ENCODE measurements around the gene SCFD2.

DNA sequence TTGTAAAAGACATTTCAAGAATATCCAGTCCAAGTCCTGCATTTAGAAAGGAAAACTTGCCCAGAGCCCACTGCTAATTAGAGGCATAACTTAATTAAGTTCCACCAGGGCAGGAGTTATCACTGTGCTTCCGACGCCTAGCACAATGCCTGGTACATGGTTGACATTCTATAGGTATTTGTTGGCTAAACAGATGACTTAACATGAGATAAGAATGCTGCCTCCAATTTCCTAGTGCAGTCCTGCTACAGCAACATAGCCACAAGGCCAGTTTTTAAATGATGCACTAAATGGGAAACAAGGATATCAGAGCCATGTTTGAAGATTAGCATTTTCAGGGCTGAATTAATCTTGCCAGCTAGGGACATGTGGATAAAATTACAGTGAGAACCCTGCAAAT, 339.6 kb downstream of the SCFD2 start:
- TF ChIP-seq, protein P1, sequence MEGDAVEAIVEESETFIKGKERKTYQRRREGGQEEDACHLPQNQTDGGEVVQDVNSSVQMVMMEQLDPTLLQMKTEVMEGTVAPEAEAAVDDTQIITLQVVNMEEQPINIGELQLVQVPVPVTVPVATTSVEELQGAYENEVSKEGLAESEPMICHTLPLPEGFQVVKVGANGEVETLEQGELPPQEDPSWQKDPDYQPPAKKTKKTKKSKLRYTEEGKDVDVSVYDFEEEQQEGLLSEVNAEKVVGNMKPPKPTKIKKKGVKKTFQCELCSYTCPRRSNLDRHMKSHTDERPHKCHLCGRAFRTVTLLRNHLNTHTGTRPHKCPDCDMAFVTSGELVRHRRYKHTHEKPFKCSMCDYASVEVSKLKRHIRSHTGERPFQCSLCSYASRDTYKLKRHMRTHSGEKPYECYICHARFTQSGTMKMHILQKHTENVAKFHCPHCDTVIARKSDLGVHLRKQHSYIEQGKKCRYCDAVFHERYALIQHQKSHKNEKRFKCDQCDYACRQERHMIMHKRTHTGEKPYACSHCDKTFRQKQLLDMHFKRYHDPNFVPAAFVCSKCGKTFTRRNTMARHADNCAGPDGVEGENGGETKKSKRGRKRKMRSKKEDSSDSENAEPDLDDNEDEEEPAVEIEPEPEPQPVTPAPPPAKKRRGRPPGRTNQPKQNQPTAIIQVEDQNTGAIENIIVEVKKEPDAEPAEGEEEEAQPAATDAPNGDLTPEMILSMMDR (IDR thresholded peaks at IDR 0.05; ENCODE audit: low read depth, low read length, missing input control), result no peak
- TF ChIP-seq RAD21 (IDR thresholded peaks at IDR 0.05), result no peak
- TF ChIP-seq RXRA (IDR thresholded peaks at IDR 0.05), result no peak
- TF ChIP-seq, protein P2, sequence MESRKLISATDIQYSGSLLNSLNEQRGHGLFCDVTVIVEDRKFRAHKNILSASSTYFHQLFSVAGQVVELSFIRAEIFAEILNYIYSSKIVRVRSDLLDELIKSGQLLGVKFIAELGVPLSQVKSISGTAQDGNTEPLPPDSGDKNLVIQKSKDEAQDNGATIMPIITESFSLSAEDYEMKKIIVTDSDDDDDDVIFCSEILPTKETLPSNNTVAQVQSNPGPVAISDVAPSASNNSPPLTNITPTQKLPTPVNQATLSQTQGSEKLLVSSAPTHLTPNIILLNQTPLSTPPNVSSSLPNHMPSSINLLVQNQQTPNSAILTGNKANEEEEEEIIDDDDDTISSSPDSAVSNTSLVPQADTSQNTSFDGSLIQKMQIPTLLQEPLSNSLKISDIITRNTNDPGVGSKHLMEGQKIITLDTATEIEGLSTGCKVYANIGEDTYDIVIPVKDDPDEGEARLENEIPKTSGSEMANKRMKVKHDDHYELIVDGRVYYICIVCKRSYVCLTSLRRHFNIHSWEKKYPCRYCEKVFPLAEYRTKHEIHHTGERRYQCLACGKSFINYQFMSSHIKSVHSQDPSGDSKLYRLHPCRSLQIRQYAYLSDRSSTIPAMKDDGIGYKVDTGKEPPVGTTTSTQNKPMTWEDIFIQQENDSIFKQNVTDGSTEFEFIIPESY (IDR thresholded peaks at IDR 0.05), result no peak
- no peak for TF ChIP-seq JUND (IDR thresholded peaks at IDR 0.05)
- TF ChIP-seq, protein P3, sequence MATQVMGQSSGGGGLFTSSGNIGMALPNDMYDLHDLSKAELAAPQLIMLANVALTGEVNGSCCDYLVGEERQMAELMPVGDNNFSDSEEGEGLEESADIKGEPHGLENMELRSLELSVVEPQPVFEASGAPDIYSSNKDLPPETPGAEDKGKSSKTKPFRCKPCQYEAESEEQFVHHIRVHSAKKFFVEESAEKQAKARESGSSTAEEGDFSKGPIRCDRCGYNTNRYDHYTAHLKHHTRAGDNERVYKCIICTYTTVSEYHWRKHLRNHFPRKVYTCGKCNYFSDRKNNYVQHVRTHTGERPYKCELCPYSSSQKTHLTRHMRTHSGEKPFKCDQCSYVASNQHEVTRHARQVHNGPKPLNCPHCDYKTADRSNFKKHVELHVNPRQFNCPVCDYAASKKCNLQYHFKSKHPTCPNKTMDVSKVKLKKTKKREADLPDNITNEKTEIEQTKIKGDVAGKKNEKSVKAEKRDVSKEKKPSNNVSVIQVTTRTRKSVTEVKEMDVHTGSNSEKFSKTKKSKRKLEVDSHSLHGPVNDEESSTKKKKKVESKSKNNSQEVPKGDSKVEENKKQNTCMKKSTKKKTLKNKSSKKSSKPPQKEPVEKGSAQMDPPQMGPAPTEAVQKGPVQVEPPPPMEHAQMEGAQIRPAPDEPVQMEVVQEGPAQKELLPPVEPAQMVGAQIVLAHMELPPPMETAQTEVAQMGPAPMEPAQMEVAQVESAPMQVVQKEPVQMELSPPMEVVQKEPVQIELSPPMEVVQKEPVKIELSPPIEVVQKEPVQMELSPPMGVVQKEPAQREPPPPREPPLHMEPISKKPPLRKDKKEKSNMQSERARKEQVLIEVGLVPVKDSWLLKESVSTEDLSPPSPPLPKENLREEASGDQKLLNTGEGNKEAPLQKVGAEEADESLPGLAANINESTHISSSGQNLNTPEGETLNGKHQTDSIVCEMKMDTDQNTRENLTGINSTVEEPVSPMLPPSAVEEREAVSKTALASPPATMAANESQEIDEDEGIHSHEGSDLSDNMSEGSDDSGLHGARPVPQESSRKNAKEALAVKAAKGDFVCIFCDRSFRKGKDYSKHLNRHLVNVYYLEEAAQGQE (IDR thresholded peaks at IDR 0.05), result no peak
- TF ChIP-seq SP1 (IDR thresholded peaks at IDR 0.05), result no peak
- no peak for TF ChIP-seq GABPA (IDR thresholded peaks at IDR 0.05 in 1 of 2, conservative IDR thresholded peaks at IDR 0.05 in 1 of 2)
- TF ChIP-seq EGR1 (IDR thresholded peaks at IDR 0.05; ENCODE audit: low read depth in 2 of 2), result no peak
- TF ChIP-seq, protein P4, sequence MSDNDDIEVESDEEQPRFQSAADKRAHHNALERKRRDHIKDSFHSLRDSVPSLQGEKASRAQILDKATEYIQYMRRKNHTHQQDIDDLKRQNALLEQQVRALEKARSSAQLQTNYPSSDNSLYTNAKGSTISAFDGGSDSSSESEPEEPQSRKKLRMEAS (IDR thresholded peaks at IDR 0.05), result no peak
- no peak for TF ChIP-seq NR2F2 (IDR thresholded peaks at IDR 0.05)
- no peak for TF ChIP-seq FOXA1 (IDR thresholded peaks at IDR 0.05)
